Measurements from ENCODE around the gene IZUMO1.

Gene IZUMO1

GRCh38 chr19:48760504-48761205, 13.9 kb upstream of the IZUMO1 start:
- no peak for TF ChIP-seq SNAI2 (CRISPR knock-in tag; IDR thresholded peaks at IDR 0.05)
- ATAC-seq: no peak

GRCh38 chr19:48757741-48758144, 11.0 kb upstream of the IZUMO1 start:
- no peak for ATAC-seq
- TF ChIP-seq PATZ1 (CRISPR knock-in tag; IDR thresholded peaks at IDR 0.05; ENCODE audit: borderline replicate concordance) (no peak), ZNF565 (CRISPR knock-in tag; conservative IDR thresholded peaks at IDR 0.05; ENCODE audit: low read depth) (no peak), CREB5 (CRISPR knock-in tag; IDR thresholded peaks at IDR 0.05; ENCODE audit: low read depth) (no peak), CSRNP3 (CRISPR knock-in tag; IDR thresholded peaks at IDR 0.05) (no peak)

GRCh38 chr19:48757089-48757675, 10.5 kb upstream of the IZUMO1 start:
- TF ChIP-seq ZFP30 (CRISPR knock-in tag; IDR thresholded peaks at IDR 0.05) (no peak), CREB5 (CRISPR knock-in tag; IDR thresholded peaks at IDR 0.05; ENCODE audit: low read depth) (no peak), ARNTL (CRISPR knock-in tag; IDR thresholded peaks at IDR 0.05; ENCODE audit: borderline replicate concordance, low read depth) (no peak), OSR1 (CRISPR knock-in tag; IDR thresholded peaks at IDR 0.05) (no peak), RARB (CRISPR knock-in tag; IDR thresholded peaks at IDR 0.05) (no peak), ISL1 (CRISPR knock-in tag; IDR thresholded peaks at IDR 0.05) (no peak), TSHZ2 (CRISPR knock-in tag; IDR thresholded peaks at IDR 0.05) (no peak), CSRNP3 (CRISPR knock-in tag; IDR thresholded peaks at IDR 0.05) (no peak), ZFP3 (CRISPR knock-in tag; IDR thresholded peaks at IDR 0.05) (no peak), CSDC2 (CRISPR knock-in tag; IDR thresholded peaks at IDR 0.05) (no peak), SNAI2 (CRISPR knock-in tag; IDR thresholded peaks at IDR 0.05) (no peak), ESRRG (CRISPR knock-in tag; IDR thresholded peaks at IDR 0.05) (no peak), ZNF8 (CRISPR knock-in tag; IDR thresholded peaks at IDR 0.05) (no peak), ZNF70 (CRISPR knock-in tag; IDR thresholded peaks at IDR 0.05) (no peak), PATZ1 (CRISPR knock-in tag; IDR thresholded peaks at IDR 0.05; ENCODE audit: borderline replicate concordance) (no peak), ZC3H10 (CRISPR knock-in tag; IDR thresholded peaks at IDR 0.05) (no peak)
- no peak for ATAC-seq

All from SK-N-SH treated with all-trans-retinoic acid at 6 μM for 48 hours (cell line).